ENCODE results near the gene ADAMTS13. TPM values are rescaled to one million over a fixed set of nuclear protein-coding genes. Genes with fewer than 3 reads are reported as not detected.

Gene ADAMTS13
- total RNA-seq, 1 donor from 2014 or later, result 2.4 TPM

GRCh38 chr9:133489253-133490190 lies 67.4 kb downstream of the ADAMTS13 start:
- Histone ChIP-seq H3K4me1 (no peaks in the 10 kb centered on the region), H3K79me2 (ENCODE audit: low read depth) (no peaks in the 10 kb centered on the region), H3K4me2 (no peak overlapping the region), H3K27me3 (no peaks in the 10 kb centered on the region), H3K4me3 (no peak overlapping the region), H3K36me3 (no peaks in the 10 kb centered on the region), H3K9ac (peak overlapping the region; percentile 13), H2AFZ (replicated peaks) (no peak overlapping the region), H3K9me3 (ENCODE audit: low read depth) (no peaks in the 10 kb centered on the region), H3K27ac (no peak overlapping the region), H3F3A (ENCODE audit: low read depth) (no peaks in the 10 kb centered on the region), H4K20me1 (ENCODE audit: low read depth) (no peaks in the 10 kb centered on the region)
- Mint-ChIP-seq H3K4me1 (peaks cover 9% of the 10 kb centered on the region), H3K27me3 (ENCODE audit: insufficient read depth, low read depth) (peaks cover 10% of the 10 kb centered on the region), H3K4me3 (no peak overlapping the region), H3K27ac (no peak overlapping the region), H3K9me3 (no peaks in the 10 kb centered on the region), H3K36me3 (no peaks in the 10 kb centered on the region)
- DNase-seq (ENCODE audit: low spot score), result no peak
- TF ChIP-seq CTCF (IDR thresholded peaks at IDR 0.05) (no peak), EZH2phosphoT487 (IDR thresholded peaks at IDR 0.05) (no peak), EZH2 (IDR thresholded peaks at IDR 0.05) (no peak)

DNA sequence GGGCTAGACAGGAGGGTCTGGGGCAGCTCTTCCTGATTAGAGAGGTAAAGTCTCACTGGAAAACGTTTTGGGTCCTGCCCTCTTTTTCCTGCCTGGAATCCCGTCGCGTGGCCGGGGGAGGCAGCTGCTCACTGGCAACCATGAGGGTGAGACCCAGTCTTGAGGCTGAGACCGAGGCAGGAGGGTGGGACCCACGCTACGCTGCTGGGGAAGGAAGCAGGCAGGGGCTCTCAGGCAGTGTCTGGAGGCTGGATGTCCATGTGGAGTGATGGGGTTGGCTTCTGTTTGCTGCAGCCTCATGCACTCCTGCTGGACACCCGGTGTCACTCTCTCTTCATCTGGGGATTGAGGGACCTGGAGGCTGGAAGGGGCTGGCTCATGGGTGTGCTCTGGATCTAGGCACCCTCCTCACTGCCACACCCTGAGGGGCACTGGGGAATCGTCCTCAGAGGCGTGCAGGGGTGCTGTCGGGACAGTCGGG lies 68.1 kb downstream of the ADAMTS13 start:
- Histone ChIP-seq H3K4me2 (no peak overlapping the region), H3K27ac (no peak overlapping the region), H4K20me1 (ENCODE audit: low read depth) (no peaks in the 10 kb centered on the region), H3K9ac (no peak overlapping the region), H2AFZ (replicated peaks) (no peak overlapping the region), H3K79me2 (ENCODE audit: low read depth) (no peaks in the 10 kb centered on the region), H3F3A (ENCODE audit: low read depth) (peaks cover under 1% of the 10 kb centered on the region), H3K36me3 (no peaks in the 10 kb centered on the region), H3K4me3 (no peak overlapping the region), H3K27me3 (no peaks in the 10 kb centered on the region), H3K9me3 (ENCODE audit: low read depth) (no peaks in the 10 kb centered on the region), H3K4me1 (no peaks in the 10 kb centered on the region)
- H3K36me3 Mint-ChIP-seq, result no peaks in the 10 kb centered on the region
- H3K4me3 Mint-ChIP-seq, result no peak overlapping the region
- H3K4me1 Mint-ChIP-seq, result peaks cover 9% of the 10 kb centered on the region
- DNase-seq (ENCODE audit: low spot score), result no peak
- no peak overlapping the region for H3K27ac Mint-ChIP-seq
- no peak for TF ChIP-seq EZH2phosphoT487 (IDR thresholded peaks at IDR 0.05)
- no peak for TF ChIP-seq EZH2 (IDR thresholded peaks at IDR 0.05)
- no peak for TF ChIP-seq CTCF (IDR thresholded peaks at IDR 0.05)
- peaks cover 10% of the 10 kb centered on the region for H3K27me3 Mint-ChIP-seq (ENCODE audit: insufficient read depth, low read depth)
- H3K9me3 Mint-ChIP-seq, result no peaks in the 10 kb centered on the region

DNA sequence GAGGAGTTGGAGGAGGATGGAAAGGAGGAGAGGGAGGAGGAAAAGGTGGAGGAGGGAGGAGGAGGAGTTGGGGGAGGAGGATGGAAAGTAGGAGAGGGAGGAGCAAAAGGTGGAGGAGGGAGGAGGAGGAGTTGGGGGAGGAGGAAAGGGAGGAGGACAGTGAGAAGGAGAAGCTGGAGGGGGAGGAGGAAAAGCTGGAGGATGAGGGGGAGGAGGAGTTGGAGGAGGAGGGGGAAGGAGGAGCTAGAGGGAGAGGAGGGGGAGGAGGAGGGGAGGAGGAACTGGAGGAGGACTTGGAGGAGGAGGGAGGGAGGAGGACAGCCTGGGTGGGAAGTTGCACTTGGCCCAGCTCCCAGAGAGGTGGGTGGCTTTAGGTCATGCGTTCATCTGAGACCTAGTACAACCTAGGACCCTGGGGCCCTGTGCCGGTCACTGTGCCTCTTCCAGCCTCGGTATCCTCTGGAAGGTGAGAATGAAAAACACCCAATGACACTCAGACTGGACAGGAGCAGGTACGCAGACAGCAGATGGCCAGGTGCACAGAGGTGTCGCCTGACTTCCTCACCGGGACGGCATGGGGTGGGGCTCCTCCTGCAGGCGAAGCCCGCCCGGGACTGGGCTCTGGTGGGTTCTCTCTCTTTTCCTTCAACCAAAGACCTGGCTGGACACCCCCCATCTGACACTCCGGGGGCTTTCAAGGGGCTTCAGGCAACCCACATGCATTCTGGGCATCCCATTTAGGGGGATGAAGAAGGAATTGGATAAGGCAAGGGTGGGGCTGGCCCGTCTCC lies 68.9 kb downstream of the ADAMTS13 start:
- no peaks in the 10 kb centered on the region for H4K20me1 ChIP-seq (ENCODE audit: low read depth)
- no peak overlapping the region for H3K27ac Mint-ChIP-seq
- no peak for DNase-seq (ENCODE audit: low spot score)

More for the DNA sequence above, 68.9 kb downstream of the ADAMTS13 start:
- H3K4me2 ChIP-seq, result no peak overlapping the region
- H2AFZ ChIP-seq (replicated peaks), result no peak overlapping the region
- H3K27me3 ChIP-seq, result no peaks in the 10 kb centered on the region
- Mint-ChIP-seq H3K27me3 (ENCODE audit: insufficient read depth, low read depth) (peaks cover 10% of the 10 kb centered on the region), H3K4me1 (peaks cover 9% of the 10 kb centered on the region), H3K9me3 (no peaks in the 10 kb centered on the region), H3K4me3 (no peak overlapping the region), H3K36me3 (no peaks in the 10 kb centered on the region)
- no peaks in the 10 kb centered on the region for H3K79me2 ChIP-seq (ENCODE audit: low read depth)
- peaks cover 8% of the 10 kb centered on the region for H3F3A ChIP-seq (ENCODE audit: low read depth)
- H3K9me3 ChIP-seq (ENCODE audit: low read depth), result no peaks in the 10 kb centered on the region
- H3K4me1 ChIP-seq, result no peaks in the 10 kb centered on the region
- H3K9ac ChIP-seq, result no peak overlapping the region
- H3K27ac ChIP-seq, result no peak overlapping the region
- TF ChIP-seq CTCF (IDR thresholded peaks at IDR 0.05), result no peak
- H3K36me3 ChIP-seq, result no peaks in the 10 kb centered on the region
- H3K4me3 ChIP-seq, result no peak overlapping the region
